ENCODE results near the gene NWD2.

GRCh38 chr4:37442062-37442323 lies 197.4 kb downstream of the NWD2 start:
- TF ChIP-seq CTCF (conservative IDR thresholded peaks at IDR 0.05 in 1 of 2, IDR thresholded peaks at IDR 0.05 in 1 of 2; ENCODE audit: low read depth in 1 of 2, low read length in 2 of 2) (no peak), EZH2 (IDR thresholded peaks at IDR 0.05; ENCODE audit: low read length, missing control alignments) (no peak)

All from fibroblast of lung (primary cell).